HepG2 (cell line): Measurements from ENCODE around the gene VPREB1. TPM values are rescaled to one million over a fixed set of nuclear protein-coding genes. Genes with fewer than 3 reads are reported as not detected.

Source experiments
- ATAC-seq: fragments of 200-7000 bp; cut with Tn5 transposase; 3 replicates; pipeline ENCODE4 v1.9.1; 2020; ENCODE audit warnings: mild to moderate bottlenecking, moderate library complexity
- BruUV-seq: library from RNA; stranded (reverse); fragments of 400-500 nt; replicated peaks from 2 replicates; lab custom pipeline; 2021; lab: Mats Ljungman, UMichigan
- CTCF ChIA-PET: fragments of 300-600 bp; formaldehyde crosslinking; extraction: SDS; loops from one replicate; lab custom pipeline; 2021; ENCODE audit warnings: low total read pairs, inconsistent platforms, low intra/inter-chr PET ratio; lab: Yijun Ruan, JAX
- POLR2A ChIA-PET: fragments of 350-600 bp; sonication (Branson Sonifier 250); formaldehyde crosslinking; loops from one replicate; lab custom pipeline; 2020; ENCODE audit warnings: antibody characterized with exemption, inconsistent platforms; lab: Yijun Ruan, JAX
- DNase-seq: peaks from one replicate; pipeline ENCODE4 v3.0.0-alpha.2; 2015; ENCODE audit warnings: low spot score
- FAIRE-seq: peaks from 3 replicates; lab custom pipeline; 2011; peaks lifted over from hg19 to GRCh38; lab: Jason Lieb, UNC
- H2AFZ ChIP-seq: one replicate; pipeline ENCODE4 v1.6.1; 2011; ENCODE audit warnings: low read length, inconsistent platforms
- H3K27ac ChIP-seq: fragments of 300-600 bp; 3 replicates; pipeline ENCODE4 v1.8.0; 2011; ENCODE audit warnings: mixed run types, mild to moderate bottlenecking, mixed read lengths, low read length, inconsistent platforms; ENCODE audit not compliant: insufficient read depth; ENCODE audit errors: extremely low read length
- H3K27me3 ChIP-seq, 2 experiments: fragments of 200-600 bp in 1 of 2; 2 replicates in 1 of 2; 3 replicates in 1 of 2; pipeline versions ENCODE4 v1.6.0 to v1.8.0; 2011; ENCODE audit warnings: low read length in 2 of 2, mild to moderate bottlenecking in 2 of 2, moderate library complexity in 2 of 2, inconsistent platforms in 1 of 2; ENCODE audit not compliant: insufficient read depth in 2 of 2, control insufficient read depth in 1 of 2
- H3K36me3 ChIP-seq, 2 experiments: fragments of 200-600 bp in 1 of 2; replicated peaks in 1 of 2; 2 replicates in 1 of 2; 3 replicates in 1 of 2; pipeline versions ENCODE4 v1.5.1 to v1.8.0; 2011; ENCODE audit warnings: low read length in 2 of 2, inconsistent platforms in 1 of 2; ENCODE audit not compliant: insufficient read depth in 2 of 2, control insufficient read depth in 1 of 2
- H3K4me1 ChIP-seq: 2 replicates; pipeline ENCODE4 v1.5.1; 2012; ENCODE audit warnings: low read length, inconsistent platforms; ENCODE audit not compliant: insufficient read depth
- H3K4me2 ChIP-seq: 2 replicates; pipeline ENCODE4 v1.6.0; 2011; ENCODE audit warnings: low read depth, low read length, inconsistent platforms
- H3K4me3 ChIP-seq, 3 experiments: fragments of 200-600 bp in 1 of 3; sonication (generic), shearing (Covaris generic) in 1 of 3; replicated peaks in 1 of 3; 2 replicates each; pipeline ENCODE4 v1.5.1; 2011 to 2016; ENCODE audit warnings: low read length in 3 of 3, inconsistent platforms in 2 of 3, low read depth in 2 of 3, mild to moderate bottlenecking in 2 of 3, control low read depth in 1 of 3, mixed read lengths in 1 of 3; ENCODE audit not compliant: insufficient read depth in 1 of 3
- H3K79me2 ChIP-seq: one replicate; pipeline ENCODE4 v1.6.1; 2011; ENCODE audit warnings: low read length, inconsistent platforms; ENCODE audit not compliant: insufficient read depth
- H3K9ac ChIP-seq: 2 replicates; pipeline ENCODE4 v1.6.0; 2011; ENCODE audit warnings: mild to moderate bottlenecking, low read depth, low read length, inconsistent platforms; ENCODE audit not compliant: insufficient read depth
- H3K9me3 ChIP-seq: 2 replicates; pipeline ENCODE4 v1.5.1; 2012; ENCODE audit warnings: mild to moderate bottlenecking, low read length
- H4K20me1 ChIP-seq: 2 replicates; pipeline ENCODE4 v1.6.0; 2011; ENCODE audit warnings: inconsistent platforms, mild to moderate bottlenecking, low read length, moderate library complexity; ENCODE audit not compliant: insufficient read depth
- BORCS8-MEF2B ChIP-seq: sonication (generic); formaldehyde crosslinking; IDR thresholded peaks from 2 replicates; pipeline ENCODE4 v1.8.0; 2022; ENCODE audit warnings: mild to moderate bottlenecking, missing genetic modification reagents
- CTCF ChIP-seq: sonication (generic); formaldehyde crosslinking; IDR thresholded peaks from 2 replicates; pipeline ENCODE4 v1.5.0; 2020; ENCODE audit warnings: mild to moderate bottlenecking, missing genetic modification reagents, moderate library complexity
- ERF ChIP-seq: IDR thresholded peaks from 2 replicates; pipeline ENCODE4 v1.6.1; 2018; ENCODE audit warnings: missing biosample characterization, missing genetic modification reagents
- MTF1 ChIP-seq: sonication (generic); formaldehyde crosslinking; IDR thresholded peaks from 2 replicates; pipeline ENCODE4 v1.5.0; 2020; ENCODE audit warnings: missing genetic modification reagents
- RAD21 ChIP-seq: fragments of 450-650 bp; formaldehyde crosslinking; IDR thresholded peaks from 2 replicates; pipeline ENCODE4 v1.5.0; 2020; ENCODE audit warnings: mild to moderate bottlenecking
- SALL1 ChIP-seq: sonication (generic); formaldehyde crosslinking; IDR thresholded peaks from 2 replicates; pipeline ENCODE4 v1.8.0; 2022; ENCODE audit warnings: mild to moderate bottlenecking, missing genetic modification reagents
- STAG1 ChIP-seq: sonication (generic); formaldehyde crosslinking; IDR thresholded peaks from 2 replicates; pipeline ENCODE4 v1.4.0; 2020; ENCODE audit warnings: missing genetic modification reagents
- TEAD3 ChIP-seq: optimal IDR thresholded peaks from 2 replicates; pipeline ENCODE3; 2016; ENCODE audit warnings: borderline replicate concordance
- ZNF367 ChIP-seq: sonication (generic); formaldehyde crosslinking; IDR thresholded peaks from 2 replicates; pipeline ENCODE4 v1.4.0; 2020; ENCODE audit warnings: missing genetic modification reagents, borderline replicate concordance
- ZNF710 ChIP-seq: sonication (generic); formaldehyde crosslinking; IDR thresholded peaks from 2 replicates; pipeline ENCODE4 v1.5.0; 2020; ENCODE audit warnings: mild to moderate bottlenecking, missing genetic modification reagents, borderline replicate concordance
- WGBS: methylation state at CpG from one replicate; pipeline ENCODE4 v1.1.6; 2017; ENCODE audit warnings: low lambda C conversion rate; 5-methylcytosine and 5-hydroxymethylcytosine counted together
- in situ Hi-C: cut with HindIII; loops from 2 replicates; pipeline ENCODE4 v1.10.0; 2017; ENCODE audit warnings: low pct_unique_long_range_greater_than_20kb; ENCODE audit not compliant: extremely low pct_ligation_motif_present
- intact Hi-C: fragments of 100-400 bp; cut with micrococcal nuclease; formaldehyde crosslinking; loops from one replicate; pipeline ENCODE4 v1.10.0; 2022; ENCODE audit not compliant: unreplicated experiment
- polyA plus RNA-seq, 8 experiments: library from polyadenylated mRNA; depleted of rRNA in 3 of 8; stranded (reverse) in 7 of 8; unstranded in 1 of 8; fragments of >200 nt; fragmentation: Illumina TruSeq in 4 of 8; extraction: Trizol in 4 of 8; gene quantifications; 2 replicates each; pipeline versions ENCODE4 v1.2.1 to v1.2.3, GENCODE V29; 2011 to 2016; ENCODE audit warnings: low read depth in 4 of 8, missing spikeins in 1 of 8, mixed read lengths in 1 of 8; ENCODE audit not compliant: insufficient read depth in 1 of 8
- total RNA-seq, 5 experiments: library from RNA; depleted of rRNA; stranded (reverse); fragments of >200 nt; fragmentation: Illumina TruSeq; extraction: Trizol; gene quantifications; 2 replicates each; pipeline ENCODE4 v1.2.3, GENCODE V29; 2016; ENCODE audit warnings: low read depth in 1 of 5

Gene VPREB1
- total and polyA plus RNA-seq, 2 of the 13 experiments (the other 11 are each of a cell fraction or from before 2014, with no cell fraction given): not detected

GRCh38 chr22:22207845-22208564 is 36.6 kb upstream of the VPREB1 start:
- WGBS: 16% methylated on average over 4 of the region's 6 CpGs
- H3K4me2 ChIP-seq: no peak overlapping the region
- no peaks in the 10 kb centered on the region for H4K20me1 ChIP-seq
- BruUV-seq: no TSS peak
- POLR2A ChIA-PET: no interaction called here
- no peak overlapping the region for H3K9ac ChIP-seq
- H3K79me2 ChIP-seq: no peaks in the 10 kb centered on the region
- peak; percentile 97 for ATAC-seq
- H2AFZ ChIP-seq: no peak overlapping the region
- no peak for TF ChIP-seq ERF (CRISPR knock-in tag)
- no peak for TF ChIP-seq MTF1 (CRISPR knock-in tag)
- no peak for TF ChIP-seq ZNF367 (CRISPR knock-in tag)
- TF ChIP-seq RAD21 (CRISPR knock-in tag): peak; percentile 84
- peak; percentile 8 for TF ChIP-seq TEAD3 (CRISPR knock-in tag)
- TF ChIP-seq CTCF (CRISPR knock-in tag): peak; percentile 85
- no peak for TF ChIP-seq ZNF710 (CRISPR knock-in tag)
- TF ChIP-seq SALL1 (CRISPR knock-in tag): 0 out of 2 replicates have a peak, but pooled peaks have one; percentile 13
- TF ChIP-seq STAG1 (CRISPR knock-in tag): peak; percentile 78
- TF ChIP-seq BORCS8-MEF2B: 0 out of 2 replicates have a peak, but pooled peaks have one; percentile 22
- no peaks in the 10 kb centered on the region for H3K9me3 ChIP-seq
- peak; percentile 40 for FAIRE-seq
- intact Hi-C loops: loop anchor here (1.0 kb wide), 1 partner anchor 114 kb away; no protein-coding TSS in a partner anchor
- no peak overlapping the region for H3K4me3 ChIP-seq
- CTCF ChIA-PET: interaction anchor here (1.1 to 2.8 kb wide), 6 partner anchors 28 to 149 kb away, joined by 3 to 24 read pairs (median 4); no protein-coding TSS in a partner anchor
- peaks cover 0 to 15% of the 10 kb centered on the region in 2 experiments; a peak in 1 of 5 replicates for H3K27me3 ChIP-seq
- H3K36me3 ChIP-seq: no peaks in the 10 kb centered on the region
- H3K27ac ChIP-seq: no peak overlapping the region
- in situ Hi-C loops: loop anchor here (25.0 kb wide), 1 partner anchor 129 kb away; no protein-coding TSS in a partner anchor
- no peaks in the 10 kb centered on the region for H3K4me1 ChIP-seq
- peak; percentile 53 for DNase-seq
